CD4-positive, alpha-beta T cell (primary cell): ENCODE data around the gene AFAP1. TPM values are rescaled to one million over a fixed set of nuclear protein-coding genes. Genes with fewer than 3 reads are reported as not detected.

Source experiments
- ATAC-seq: fragments of 200-7000 bp; cut with Tn5 transposase; one replicate; pipeline ENCODE4 v1.10.0; 2022; ENCODE audit warnings: mild to moderate bottlenecking; ENCODE audit not compliant: poor library complexity
- CTCF ChIA-PET: fragments of 350-600 bp; sonication (Branson Sonifier 250); formaldehyde crosslinking; loops from one replicate; lab custom pipeline; 2021; ENCODE audit warnings: antibody characterized with exemption, inconsistent platforms; lab: Charles Lee
- POLR2A ChIA-PET: fragments of 350-600 bp; sonication (Branson Sonifier 250); formaldehyde crosslinking; loops from one replicate; lab custom pipeline; 2021; ENCODE audit warnings: antibody characterized with exemption, inconsistent platforms; lab: Charles Lee
- DNase-seq, 14 experiments: peaks; one replicate each; pipeline ENCODE4 v3.0.0-alpha.2; 2013 to 2020; ENCODE audit warnings: mixed read lengths in 2 of 14
- H3K27ac ChIP-seq, 2 donors: one replicate each; pipeline versions ENCODE4 v1.5.1 to v1.7.0; 2013; ENCODE audit warnings: low read length in 2 of 2, low read depth in 1 of 2, mild to moderate bottlenecking in 1 of 2
- H3K27me3 ChIP-seq, 2 experiments: 1 replicate in 1 of 2; 2 replicates in 1 of 2; pipeline versions ENCODE4 v1.6.1 to v1.7.0; 2013; ENCODE audit warnings: low read length in 2 of 2, control low read depth in 1 of 2, mild to moderate bottlenecking in 1 of 2, moderate library complexity in 1 of 2; ENCODE audit not compliant: insufficient read depth in 2 of 2, control insufficient read depth in 1 of 2
- H3K36me3 ChIP-seq: one replicate; pipeline ENCODE4 v1.6.1; 2013; ENCODE audit warnings: low read length, control low read depth; ENCODE audit not compliant: insufficient read depth
- H3K4me1 ChIP-seq: one replicate; pipeline ENCODE4 v1.6.1; 2013; ENCODE audit warnings: low read length, control low read depth; ENCODE audit not compliant: insufficient read depth
- H3K4me3 ChIP-seq: one replicate; pipeline ENCODE4 v1.5.1; 2013; ENCODE audit warnings: mild to moderate bottlenecking, low read length, moderate library complexity
- H3K9me3 ChIP-seq, 2 experiments: 1 replicate in 1 of 2; 2 replicates in 1 of 2; pipeline versions ENCODE4 v1.6.1 to v1.7.0; 2013; ENCODE audit warnings: low read length in 2 of 2, mild to moderate bottlenecking in 2 of 2, control low read depth in 1 of 2, moderate library complexity in 1 of 2; ENCODE audit not compliant: control insufficient read depth in 1 of 2, insufficient read depth in 1 of 2
- H3K27ac Mint-ChIP-seq: one replicate; pipeline ENCODE4 v1.8.0; 2020; ENCODE audit warnings: mixed read lengths
- H3K27me3 Mint-ChIP-seq: one replicate; pipeline ENCODE4 v1.8.0; 2021; ENCODE audit warnings: mixed read lengths
- H3K36me3 Mint-ChIP-seq: one replicate; pipeline ENCODE4 v1.8.0; 2021; ENCODE audit warnings: low read depth, mixed read lengths
- H3K4me1 Mint-ChIP-seq: one replicate; pipeline ENCODE4 v1.8.0; 2021; ENCODE audit warnings: low read depth, mixed read lengths
- H3K4me3 Mint-ChIP-seq: one replicate; pipeline ENCODE4 v1.8.0; 2020; ENCODE audit warnings: mild to moderate bottlenecking, mixed read lengths
- H3K9me3 Mint-ChIP-seq: one replicate; pipeline ENCODE4 v1.8.0; 2020; ENCODE audit warnings: mixed read lengths
- intact Hi-C, 2 experiments: fragments of 100-400 bp; cut with DNase I in 1 of 2; cut with micrococcal nuclease in 1 of 2; formaldehyde crosslinking; loops; one replicate each; pipeline versions ENCODE4 v1.15.1 to v1.9.0; 2023 to 2025; cut with DNase I, micrococcal nuclease
- total RNA-seq, 174 experiments: library from RNA in 2 of 174; stranded (reverse) in 2 of 174; gene quantifications; one replicate each; pipeline ENCODE4 v1.2.3 and lab custom pipeline; 2021 to 2026
- TF ChIP-seq, protein P1 (sequence below): fragments of 200-600 bp; IDR thresholded peaks from one replicate; pipeline ENCODE4 v1.8.0; 2022; ENCODE audit warnings: antibody characterized with exemption, mild to moderate bottlenecking

The AFAP1 gene
- total RNA-seq, 2 experiments from 2014 or later = 9.8 to 10.9 TPM

DNA sequence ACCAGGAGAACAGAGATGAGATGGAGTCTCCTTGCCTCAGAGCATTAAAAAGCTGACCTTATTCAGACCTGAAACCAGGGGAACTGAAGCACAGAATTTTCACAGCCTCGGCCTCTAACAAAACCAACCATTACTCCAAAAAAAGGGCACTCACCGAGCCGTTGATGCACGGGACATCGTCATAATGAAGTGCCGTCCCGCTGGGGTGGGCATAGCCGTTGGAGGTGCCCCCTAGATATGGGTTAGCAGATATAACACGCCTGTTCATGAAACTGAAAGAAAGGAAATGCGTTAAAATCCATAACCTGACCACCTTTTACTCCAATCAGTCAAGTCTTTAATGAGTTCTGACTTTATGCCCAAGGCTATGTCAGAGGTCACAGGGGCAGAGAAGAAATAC lies 153.6 kb downstream of the AFAP1 start:
- no peaks in the 10 kb centered on the region for H3K27me3 Mint-ChIP-seq
- H3K9me3 ChIP-seq = no peaks in the 10 kb centered on the region
- no peak overlapping the region for H3K27ac Mint-ChIP-seq
- TF ChIP-seq, protein P1, sequence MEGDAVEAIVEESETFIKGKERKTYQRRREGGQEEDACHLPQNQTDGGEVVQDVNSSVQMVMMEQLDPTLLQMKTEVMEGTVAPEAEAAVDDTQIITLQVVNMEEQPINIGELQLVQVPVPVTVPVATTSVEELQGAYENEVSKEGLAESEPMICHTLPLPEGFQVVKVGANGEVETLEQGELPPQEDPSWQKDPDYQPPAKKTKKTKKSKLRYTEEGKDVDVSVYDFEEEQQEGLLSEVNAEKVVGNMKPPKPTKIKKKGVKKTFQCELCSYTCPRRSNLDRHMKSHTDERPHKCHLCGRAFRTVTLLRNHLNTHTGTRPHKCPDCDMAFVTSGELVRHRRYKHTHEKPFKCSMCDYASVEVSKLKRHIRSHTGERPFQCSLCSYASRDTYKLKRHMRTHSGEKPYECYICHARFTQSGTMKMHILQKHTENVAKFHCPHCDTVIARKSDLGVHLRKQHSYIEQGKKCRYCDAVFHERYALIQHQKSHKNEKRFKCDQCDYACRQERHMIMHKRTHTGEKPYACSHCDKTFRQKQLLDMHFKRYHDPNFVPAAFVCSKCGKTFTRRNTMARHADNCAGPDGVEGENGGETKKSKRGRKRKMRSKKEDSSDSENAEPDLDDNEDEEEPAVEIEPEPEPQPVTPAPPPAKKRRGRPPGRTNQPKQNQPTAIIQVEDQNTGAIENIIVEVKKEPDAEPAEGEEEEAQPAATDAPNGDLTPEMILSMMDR = no peak
- no peaks in the 10 kb centered on the region for H3K9me3 Mint-ChIP-seq
- H3K36me3 Mint-ChIP-seq = peaks cover 20% of the 10 kb centered on the region
- POLR2A ChIA-PET = interaction anchor here (0.6 kb wide), 1 partner anchor 39 kb away, joined by 3 read pairs; no protein-coding TSS in a partner anchor
- ATAC-seq = no peak
- CTCF ChIA-PET = interaction anchor here (2.3 kb wide), 1 partner anchor 18 kb away, joined by 5 read pairs; no protein-coding TSS in a partner anchor
- no peak for DNase-seq
- H3K36me3 ChIP-seq = peaks cover 6% of the 10 kb centered on the region
- peaks cover 11% of the 10 kb centered on the region for H3K4me1 ChIP-seq
- H3K4me1 Mint-ChIP-seq = peaks cover 25% of the 10 kb centered on the region
- no peaks in the 10 kb centered on the region for H3K27me3 ChIP-seq
- H3K27ac ChIP-seq = no peak overlapping the region
- intact Hi-C loops = no loop called here
- H3K4me3 ChIP-seq = no peak overlapping the region
- H3K4me3 Mint-ChIP-seq = no peak overlapping the region

- H3K27me3 Mint-ChIP-seq = no peaks in the 10 kb centered on the region
- TF ChIP-seq, protein P1 = no peak
- no peaks in the 10 kb centered on the region for H3K9me3 Mint-ChIP-seq
- ChIA-PET CTCF (interaction anchor here (2.3 kb wide), 1 partner anchor 19 kb away, joined by 5 read pairs; no protein-coding TSS in a partner anchor), POLR2A (no interaction called here)
- H3K4me3 Mint-ChIP-seq = no peak overlapping the region
- DNase-seq = peak in 1 of 14 experiments; percentile 18
- Histone ChIP-seq H3K27me3 (no peaks in the 10 kb centered on the region), H3K27ac (no peak overlapping the region), H3K36me3 (peaks cover 6% of the 10 kb centered on the region), H3K9me3 (no peaks in the 10 kb centered on the region), H3K4me1 (peaks cover 11% of the 10 kb centered on the region), H3K4me3 (no peak overlapping the region)
- intact Hi-C loops = no loop called here
- H3K36me3 Mint-ChIP-seq = peaks cover 25% of the 10 kb centered on the region
- peak; percentile 51 for ATAC-seq
- peaks cover 31% of the 10 kb centered on the region for H3K4me1 Mint-ChIP-seq
- H3K27ac Mint-ChIP-seq = no peak overlapping the region
Observed at GRCh38 chr4:7785017-7785416, 154.6 kb downstream of the AFAP1 start.

GRCh38 chr4:7784131-7784870 lies 155.4 kb downstream of the AFAP1 start:
- CTCF ChIA-PET = interaction anchor here (2.3 kb wide), 1 partner anchor 20 kb away, joined by 5 read pairs; no protein-coding TSS in a partner anchor
- Mint-ChIP-seq H3K27me3 (no peaks in the 10 kb centered on the region), H3K36me3 (peaks cover 27% of the 10 kb centered on the region), H3K4me3 (no peak overlapping the region), H3K27ac (no peak overlapping the region), H3K9me3 (no peaks in the 10 kb centered on the region), H3K4me1 (peaks cover 31% of the 10 kb centered on the region)
- TF ChIP-seq, protein P1 = no peak
- ATAC-seq (no peak), DNase-seq (no peak)
- POLR2A ChIA-PET = no interaction called here
- Histone ChIP-seq H3K36me3 (peaks cover 6% of the 10 kb centered on the region), H3K9me3 (no peaks in the 10 kb centered on the region), H3K4me3 (no peak overlapping the region), H3K4me1 (peaks cover 11% of the 10 kb centered on the region), H3K27ac (no peak overlapping the region), H3K27me3 (no peaks in the 10 kb centered on the region)
- intact Hi-C loops = no loop called here
